Trophoblast cell (in vitro differentiated cells and primary cell): ENCODE results near the gene ZNF516.

ENCODE experiments used
- DNase-seq, 2 donors: peaks; one replicate each; pipeline ENCODE4 v3.0.0-alpha.2; 2016
- H2AFZ ChIP-seq: 2 replicates; pipeline ENCODE4 v1.6.1; 2013; ENCODE audit warnings: low read length, moderate library complexity, mild to moderate bottlenecking; ENCODE audit not compliant: insufficient read depth, poor library complexity
- H2AK5ac ChIP-seq: 2 replicates; pipeline ENCODE4 v1.6.1; 2013; ENCODE audit warnings: mild to moderate bottlenecking, low read length
- H2BK120ac ChIP-seq: 2 replicates; pipeline ENCODE4 v1.6.1; 2013; ENCODE audit warnings: low read length, mild to moderate bottlenecking, moderate library complexity; ENCODE audit not compliant: insufficient read depth, poor library complexity
- H2BK12ac ChIP-seq: 2 replicates; pipeline ENCODE4 v1.6.1; 2013; ENCODE audit warnings: mild to moderate bottlenecking, low read length, moderate library complexity
- H2BK5ac ChIP-seq: 2 replicates; pipeline ENCODE4 v1.6.1; 2013; ENCODE audit warnings: low read length, low read depth, moderate library complexity, mild to moderate bottlenecking; ENCODE audit not compliant: poor library complexity
- H3K14ac ChIP-seq: 2 replicates; pipeline ENCODE4 v1.6.1; 2013; ENCODE audit warnings: mild to moderate bottlenecking, low read length
- H3K18ac ChIP-seq: 2 replicates; pipeline ENCODE4 v1.6.1; 2013; ENCODE audit warnings: mild to moderate bottlenecking, low read length
- H3K23ac ChIP-seq: 2 replicates; pipeline ENCODE4 v1.6.1; 2013; ENCODE audit warnings: low read length
- H3K27ac ChIP-seq: 2 replicates; pipeline ENCODE4 v1.5.1; 2013; ENCODE audit warnings: low read depth, mild to moderate bottlenecking, inconsistent platforms, low read length, moderate library complexity
- H3K27me3 ChIP-seq: 2 replicates; pipeline ENCODE4 v1.6.1; 2013; ENCODE audit warnings: inconsistent platforms, mild to moderate bottlenecking, low read length, moderate library complexity; ENCODE audit not compliant: insufficient read depth
- H3K36me3 ChIP-seq, 2 experiments: 1 replicate in 1 of 2; 2 replicates in 1 of 2; pipeline ENCODE4 v1.6.1; 2013; ENCODE audit warnings: low read length in 2 of 2, mild to moderate bottlenecking in 2 of 2, moderate library complexity in 1 of 2; ENCODE audit not compliant: insufficient read depth in 2 of 2, control insufficient read depth in 1 of 2
- H3K4ac ChIP-seq: 2 replicates; pipeline ENCODE4 v1.6.1; 2013; ENCODE audit warnings: low read depth, mild to moderate bottlenecking, low read length, moderate library complexity
- H3K4me1 ChIP-seq, 2 experiments: 1 replicate in 1 of 2; 2 replicates in 1 of 2; pipeline ENCODE4 v1.6.1; 2013; ENCODE audit warnings: low read length in 2 of 2, mild to moderate bottlenecking in 2 of 2, moderate library complexity in 1 of 2; ENCODE audit not compliant: insufficient read depth in 2 of 2, control insufficient read depth in 1 of 2
- H3K4me2 ChIP-seq: 2 replicates; pipeline ENCODE4 v1.6.1; 2013; ENCODE audit warnings: inconsistent platforms, mild to moderate bottlenecking, low read length, moderate library complexity
- H3K4me3 ChIP-seq: 2 replicates; pipeline ENCODE4 v1.5.1; 2013; ENCODE audit warnings: mild to moderate bottlenecking, low read depth, low read length, inconsistent platforms
- H3K79me1 ChIP-seq: one replicate; pipeline ENCODE4 v1.6.1; 2013; ENCODE audit warnings: low read length
- H3K79me2 ChIP-seq: 2 replicates; pipeline ENCODE4 v1.6.1; 2013; ENCODE audit warnings: low read length, mild to moderate bottlenecking; ENCODE audit not compliant: control insufficient read depth, insufficient read depth, poor library complexity
- H3K9ac ChIP-seq: 2 replicates; pipeline ENCODE4 v1.6.1; 2013; ENCODE audit warnings: mild to moderate bottlenecking, low read length
- H3K9me3 ChIP-seq: 2 replicates; pipeline ENCODE4 v1.6.1; 2013; ENCODE audit warnings: low read depth, mild to moderate bottlenecking, control low read depth, inconsistent platforms, low read length; ENCODE audit not compliant: insufficient read depth
- H4K12ac ChIP-seq: 2 replicates; pipeline ENCODE4 v1.6.1; 2013; ENCODE audit warnings: low read depth, mild to moderate bottlenecking, low read length, moderate library complexity
- H4K8ac ChIP-seq: 2 replicates; pipeline ENCODE4 v1.6.1; 2013; ENCODE audit warnings: low read depth, mild to moderate bottlenecking, low read length, moderate library complexity
- H4K91ac ChIP-seq: one replicate; pipeline ENCODE4 v1.6.1; 2013; ENCODE audit warnings: low read depth, mild to moderate bottlenecking, low read length, moderate library complexity
- WGBS: extraction: QIAGEN DNeasy Blood & Tissue Kit; methylation state at CpG from one replicate; pipeline ENCODE4 v1.1.7; 2013; ENCODE audit warnings: missing lambda C conversion rate; ENCODE audit not compliant: insufficient read length, insufficient coverage; ENCODE audit errors: extremely low coverage; 5-methylcytosine and 5-hydroxymethylcytosine counted together

Gene ZNF516

GRCh38 chr18:76498064-76498463, 3.0 kb upstream of the ZNF516 start:
- Histone ChIP-seq H3K23ac (no peak overlapping the region), H3K14ac (no peak overlapping the region), H3K4me2 (no peak overlapping the region), H2BK12ac (no peak overlapping the region), H3K27me3 (peaks cover 3% of the 10 kb centered on the region), H3K36me3 (no peaks in the 10 kb centered on the region), H2AK5ac (no peak overlapping the region), H3K4me3 (no peak overlapping the region), H3K9ac (no peak overlapping the region), H3K4me1 (peaks cover 0 to 5% of the 10 kb centered on the region in 2 experiments), H2AFZ (no peak overlapping the region), H3K4ac (no peak overlapping the region), H4K91ac (no peak overlapping the region), H3K79me2 (peaks cover 2% of the 10 kb centered on the region), H3K18ac (no peak overlapping the region), H2BK120ac (no peak overlapping the region), H3K79me1 (peaks cover 12% of the 10 kb centered on the region), H4K8ac (no peak overlapping the region), H3K27ac (no peak overlapping the region), H3K9me3 (no peaks in the 10 kb centered on the region), H4K12ac (no peak overlapping the region), H2BK5ac (no peak overlapping the region)
- no peak for DNase-seq
- WGBS, result no CpG with 5 or more reads among the region's 6 CpGs

DNA sequence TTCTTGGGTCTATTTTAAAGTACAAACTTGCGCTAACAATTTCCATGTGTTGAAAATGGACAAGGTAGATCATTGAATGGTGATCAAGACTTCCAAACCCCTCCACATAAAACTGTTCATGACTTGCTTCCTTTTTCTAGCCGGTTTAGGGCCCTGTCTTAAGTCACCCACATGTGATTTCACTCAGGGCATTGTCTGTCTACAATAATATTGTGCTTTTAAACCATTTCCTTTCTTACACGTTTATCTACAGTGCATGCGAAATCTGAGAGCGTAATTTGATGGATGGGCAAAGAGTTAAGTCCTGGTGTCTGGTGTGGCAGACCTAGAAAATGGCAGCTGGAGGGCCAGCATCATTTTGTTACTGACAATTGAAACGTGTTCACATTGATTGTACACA, 2.0 kb upstream of the ZNF516 start:
- Histone ChIP-seq H3K14ac (no peak overlapping the region), H2BK12ac (no peak overlapping the region), H3K27ac (no peak overlapping the region), H2AFZ (no peak overlapping the region), H4K8ac (no peak overlapping the region), H3K79me2 (peaks cover 2% of the 10 kb centered on the region), H3K4me3 (no peak overlapping the region), H3K23ac (no peak overlapping the region), H3K4me2 (no peak overlapping the region), H4K12ac (no peak overlapping the region), H3K4ac (no peak overlapping the region), H3K36me3 (no peaks in the 10 kb centered on the region), H3K79me1 (peaks cover 12% of the 10 kb centered on the region), H3K27me3 (peaks cover 3% of the 10 kb centered on the region), H2BK5ac (no peak overlapping the region), H3K9ac (no peak overlapping the region), H3K4me1 (peaks cover 0 to 11% of the 10 kb centered on the region in 2 experiments), H3K9me3 (no peaks in the 10 kb centered on the region), H4K91ac (no peak overlapping the region), H3K18ac (no peak overlapping the region), H2AK5ac (no peak overlapping the region), H2BK120ac (no peak overlapping the region)
- no peak for DNase-seq
- WGBS, result no CpG with 5 or more reads among the region's 6 CpGs

- peak overlapping the region; percentile 66 for H4K8ac ChIP-seq
- H3K27me3 ChIP-seq, result peaks cover 3% of the 10 kb centered on the region
- H3K18ac ChIP-seq, result peak overlapping the region; percentile 60
- H3K4me3 ChIP-seq, result peak overlapping the region; percentile 55
- H3K9ac ChIP-seq, result peak overlapping the region; percentile 8
- H3K14ac ChIP-seq, result peak overlapping the region; percentile 93
- peak overlapping the region; percentile 74 for H4K12ac ChIP-seq
- peak overlapping the region; percentile 76 for H3K4me2 ChIP-seq
- H3K4ac ChIP-seq, result peak overlapping the region; percentile 40
- no peak overlapping the region for H2AK5ac ChIP-seq
- peaks cover 2% of the 10 kb centered on the region for H3K79me2 ChIP-seq
- no peak overlapping the region for H3K27ac ChIP-seq
- H2BK12ac ChIP-seq, result peak overlapping the region; percentile 23
- no peak overlapping the region for H2BK5ac ChIP-seq
- no CpG with 5 or more reads among the region's 48 CpGs for WGBS
- no peaks in the 10 kb centered on the region for H3K9me3 ChIP-seq
- H2BK120ac ChIP-seq, result peak overlapping the region; percentile 38
- no peaks in the 10 kb centered on the region for H3K36me3 ChIP-seq
- peaks cover 14% of the 10 kb centered on the region for H3K79me1 ChIP-seq
- H2AFZ ChIP-seq, result peak overlapping the region; percentile 92
- peak in 1 of 2 donors; percentile 25 for DNase-seq
- no peak overlapping the region for H3K23ac ChIP-seq
- peak overlapping the region; percentile 76 for H4K91ac ChIP-seq
- peaks cover 0 to 16% of the 10 kb centered on the region in 2 experiments for H3K4me1 ChIP-seq
Observed at GRCh38 chr18:76496194-76496890, 1.3 kb upstream of the ZNF516 start.

DNA sequence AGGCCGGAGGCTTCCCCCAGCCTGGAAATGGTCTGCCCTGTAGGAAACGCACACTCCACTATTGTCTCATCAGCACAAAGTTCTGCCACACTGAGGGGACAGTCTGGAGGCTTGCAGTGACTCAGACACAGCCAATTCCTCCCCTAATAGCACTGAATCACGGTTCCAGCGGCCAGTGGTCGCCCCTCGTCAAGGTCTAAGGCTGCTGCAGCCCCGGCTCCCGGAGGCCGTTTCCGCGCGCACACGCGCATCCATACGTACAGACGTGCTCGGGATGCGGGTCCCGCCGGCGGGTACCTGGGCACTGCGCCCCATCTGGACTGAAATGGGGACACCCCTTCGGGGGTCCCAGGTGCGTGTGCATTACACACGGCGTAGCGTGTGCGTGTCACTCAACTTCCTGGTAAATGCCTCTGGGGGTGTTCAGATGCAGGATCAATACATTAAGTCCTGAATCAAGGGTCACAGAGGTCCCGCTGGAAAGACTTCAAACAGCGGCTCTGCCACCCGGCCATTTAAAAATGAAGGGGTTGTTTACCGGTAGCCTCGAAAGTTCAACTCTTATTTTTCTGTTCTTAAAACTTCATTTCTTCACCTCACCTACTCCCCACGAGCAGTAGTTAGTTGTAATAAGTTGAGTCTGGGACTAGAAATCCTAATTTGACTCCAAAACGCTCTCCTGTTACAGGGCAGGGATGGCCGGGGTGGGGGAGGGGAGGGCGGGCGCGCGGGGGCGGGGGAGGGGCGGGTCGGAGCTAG, 572 bp upstream of the ZNF516 start:
- peaks cover 5% of the 10 kb centered on the region for H3K27me3 ChIP-seq
- H3K4me3 ChIP-seq, result peak overlapping the region; percentile 62
- H3K9me3 ChIP-seq, result peaks cover 2% of the 10 kb centered on the region
- H3K79me1 ChIP-seq, result peaks cover 18% of the 10 kb centered on the region
- no peak for DNase-seq
- H2AFZ ChIP-seq, result peak overlapping the region; percentile 92
- no peak overlapping the region for H2BK5ac ChIP-seq
- peak overlapping the region; percentile 80 for H4K8ac ChIP-seq
- no peak overlapping the region for H2AK5ac ChIP-seq
- peaks cover 5% of the 10 kb centered on the region for H3K79me2 ChIP-seq
- peak overlapping the region; percentile 83 for H4K91ac ChIP-seq
- H3K27ac ChIP-seq, result no peak overlapping the region
- no peak overlapping the region for H3K4ac ChIP-seq
- H2BK120ac ChIP-seq, result peak overlapping the region; percentile 85
- H2BK12ac ChIP-seq, result no peak overlapping the region
- H3K4me2 ChIP-seq, result peak overlapping the region; percentile 100
- no peak overlapping the region for H3K23ac ChIP-seq
- H3K9ac ChIP-seq, result peak overlapping the region; percentile 35
- H3K14ac ChIP-seq, result peak overlapping the region; percentile 38
- H3K36me3 ChIP-seq, result no peaks in the 10 kb centered on the region
- peaks cover 0 to 16% of the 10 kb centered on the region in 2 experiments for H3K4me1 ChIP-seq
- peak overlapping the region; percentile 10 for H3K18ac ChIP-seq
- no CpG with 5 or more reads among the region's 43 CpGs for WGBS
- H4K12ac ChIP-seq, result peak overlapping the region; percentile 13
